Measurements from ENCODE around the gene DEF6. TPM values are rescaled to one million over a fixed set of nuclear protein-coding genes. Genes with fewer than 3 reads are reported as not detected.

DEF6 gene
- total and polyA plus RNA-seq, 2 of the 13 experiments (the other 11 are each of a cell fraction or from before 2014, with no cell fraction given), result 5.2 to 10.0 TPM

- FAIRE-seq (peak; percentile 100), ATAC-seq (peak; percentile 98), DNase-seq (ENCODE audit: low spot score) (peak; percentile 97)
- ChIA-PET CTCF (ENCODE audit: low intra/inter-chr PET ratio, low total read pairs) (no interaction called here), POLR2A (interaction anchor here (0.6 to 2.2 kb wide), 4 partner anchors 8 to 55 kb away, joined by 3 to 13 read pairs (median 3); no protein-coding TSS in a partner anchor)
- in situ Hi-C loops (cut with HindIII; ENCODE audit: extremely low pct_ligation_motif_present, low pct_unique_long_range_greater_than_20kb), result no loop called here
- Histone ChIP-seq H3K4me1 (ENCODE audit: insufficient read depth, low read length) (peaks cover 28% of the 10 kb centered on the region), H3K4me2 (ENCODE audit: low read depth, low read length) (peak overlapping the region; percentile 54), H3K9me3 (ENCODE audit: low read length) (no peaks in the 10 kb centered on the region), H3K9ac (ENCODE audit: insufficient read depth, low read depth, low read length) (peak overlapping the region; percentile 48; the same call in 1 of the 2 replicates), H3K36me3 (replicated peaks in 1 of 2; ENCODE audit: control insufficient read depth in 1 of 2, insufficient read depth in 2 of 2, low read length in 2 of 2) (peaks cover 8 to 15% of the 10 kb centered on the region in 2 experiments; a peak in 4 of 5 replicates), H3K79me2 (ENCODE audit: insufficient read depth, low read length) (peaks cover 8% of the 10 kb centered on the region), H3K27me3 (ENCODE audit: control insufficient read depth in 1 of 2, insufficient read depth in 2 of 2, low read length in 2 of 2) (no peaks in the 10 kb centered on the region), H3K27ac (ENCODE audit: extremely low read length, insufficient read depth, low read length) (peak overlapping the region; percentile 67), H4K20me1 (ENCODE audit: insufficient read depth, low read length) (no peaks in the 10 kb centered on the region), H2AFZ (ENCODE audit: low read length) (no peak overlapping the region), H3K4me3 (replicated peaks in 1 of 3; ENCODE audit: insufficient read depth in 1 of 3, low read depth in 2 of 3, low read length in 3 of 3) (no peak overlapping the region)
- no TSS peak for BruUV-seq (replicated peaks)
- intact Hi-C loops (cut with micrococcal nuclease; ENCODE audit: unreplicated experiment), result loop anchor here (1.0 kb wide), 2 partner anchors 8 to 55 kb away; no protein-coding TSS in a partner anchor
- WGBS (ENCODE audit: low lambda C conversion rate), result 52% methylated on average over 8 of the region's 8 CpGs
- TF ChIP-seq PATZ1 (CRISPR knock-in tag; IDR thresholded peaks at IDR 0.05), result peak; percentile 53
- peak; percentile 55; the same call in 1 of the 2 replicates for TF ChIP-seq ZNF350 (CRISPR knock-in tag; IDR thresholded peaks at IDR 0.05; ENCODE audit: borderline replicate concordance, low read depth)
- peak; percentile 94; the same call in 1 of the 2 replicates for TF ChIP-seq ZNF292 (CRISPR knock-in tag; IDR thresholded peaks at IDR 0.05; ENCODE audit: borderline replicate concordance, low read depth)
- TF ChIP-seq MLLT10 (CRISPR knock-in tag; IDR thresholded peaks at IDR 0.05), result no peak
- no peak for TF ChIP-seq SRSF4 (IDR thresholded peaks at IDR 0.05; ENCODE audit: low read depth, low read length, poor library complexity, severe bottlenecking)
- peak; percentile 71; the same call in 1 of the 2 replicates for TF ChIP-seq TBX3 (IDR thresholded peaks at IDR 0.05; ENCODE audit: borderline replicate concordance)
- no peak for TF ChIP-seq TP53 (CRISPR knock-in tag; conservative IDR thresholded peaks at IDR 0.05)
- TF ChIP-seq ZFYVE20 (CRISPR knock-in tag; IDR thresholded peaks at IDR 0.05; ENCODE audit: borderline replicate concordance, low read depth), result no peak
- TF ChIP-seq CSRNP1 (CRISPR knock-in tag; IDR thresholded peaks at IDR 0.05), result no peak
- TF ChIP-seq HNF4A (CRISPR knock-in tag; IDR thresholded peaks at IDR 0.05), result peak; percentile 97
- TF ChIP-seq IRF2 (CRISPR knock-in tag; IDR thresholded peaks at IDR 0.05), result peak; percentile 76
- TF ChIP-seq TBL1XR1 (IDR thresholded peaks at IDR 0.05; ENCODE audit: borderline replicate concordance, low read length, partially characterized antibody), result peak; percentile 82
- TF ChIP-seq ZNF354B (CRISPR knock-in tag; IDR thresholded peaks at IDR 0.05), result no peak
- TF ChIP-seq GATAD2A (CRISPR knock-in tag; IDR thresholded peaks at IDR 0.05), result peak; percentile 91
- peak; percentile 46; the same call in 1 of the 2 replicates for TF ChIP-seq KDM2A (CRISPR knock-in tag; IDR thresholded peaks at IDR 0.05; ENCODE audit: borderline replicate concordance, low read depth)
- no peak; the same call in 1 of the 2 replicates for TF ChIP-seq AKAP8 (CRISPR knock-in tag; IDR thresholded peaks at IDR 0.05)
- peak; percentile 98 for TF ChIP-seq ATF3 (CRISPR knock-in tag; IDR thresholded peaks at IDR 0.05)
- no peak for TF ChIP-seq ZNF503 (CRISPR knock-in tag; IDR thresholded peaks at IDR 0.05)
Measured at GRCh38 chr6:35360349-35361138, 62.9 kb downstream of the DEF6 start.

Measured in HepG2 (cell line).